Breast epithelium (tissue), 3 donors: Measurements from ENCODE around the gene OVOL1.

ENCODE experiments used
- CTCF ChIP-seq, 3 donors: fragments of 450-650 bp; IDR thresholded peaks; one replicate each; pipeline ENCODE4 v1.5.1; 2016 to 2017; ENCODE audit warnings: antibody characterized with exemption in 3 of 3, mild to moderate bottlenecking in 3 of 3, moderate library complexity in 3 of 3
- POLR2A ChIP-seq: fragments of 450-650 bp; IDR thresholded peaks from one replicate; pipeline ENCODE4 v1.6.1; 2016; ENCODE audit warnings: antibody characterized with exemption, mild to moderate bottlenecking, moderate library complexity
- POLR2AphosphoS5 ChIP-seq, 3 donors: sonication (generic); formaldehyde crosslinking; IDR thresholded peaks; one replicate each; pipeline ENCODE4 v1.6.1; 2017; ENCODE audit warnings: antibody characterized with exemption in 3 of 3

GRCh38 chr11:65842144-65842543, 55.3 kb downstream of the OVOL1 start:
- TF ChIP-seq CTCF (IDR thresholded peaks at IDR 0.05) (no peak), POLR2AphosphoS5 (IDR thresholded peaks at IDR 0.05) (no peak), POLR2A (no peak)
